ENCODE data around the gene NLN.

The NLN gene

GRCh38 chr5:65702036-65702435 is 20.0 kb upstream of the NLN start:
- Histone ChIP-seq H3K4me3 (ENCODE audit: low read depth, low read length) (no peak overlapping the region), H3K4me1 (no peaks in the 10 kb centered on the region), H3K9ac (no peak overlapping the region), H3K27me3 (ENCODE audit: control insufficient read depth, insufficient read depth, low read length) (no peaks in the 10 kb centered on the region), H3K79me2 (no peaks in the 10 kb centered on the region), H3K9me3 (ENCODE audit: control insufficient read depth, low read length) (no peaks in the 10 kb centered on the region), H2AFZ (no peak overlapping the region), H3K36me3 (ENCODE audit: control insufficient read depth, insufficient read depth, low read length) (no peaks in the 10 kb centered on the region), H3K4me2 (ENCODE audit: low read length) (no peak overlapping the region), H3K27ac (no peak overlapping the region)
- no peak for TF ChIP-seq CTCF (IDR thresholded peaks at IDR 0.05)

GRCh38 chr5:65704621-65705239 is 17.3 kb upstream of the NLN start:
- no peaks in the 10 kb centered on the region for H3K27me3 ChIP-seq (ENCODE audit: control insufficient read depth, insufficient read depth, low read length)
- H3K27ac ChIP-seq: no peak overlapping the region
- no peak overlapping the region for H3K4me3 ChIP-seq (ENCODE audit: low read depth, low read length)
- no peak for TF ChIP-seq CTCF (IDR thresholded peaks at IDR 0.05)
- H3K36me3 ChIP-seq (ENCODE audit: control insufficient read depth, insufficient read depth, low read length): no peaks in the 10 kb centered on the region
- no peaks in the 10 kb centered on the region for H3K4me1 ChIP-seq
- H3K9ac ChIP-seq: no peak overlapping the region
- H3K4me2 ChIP-seq (ENCODE audit: low read length): no peak overlapping the region
- H3K9me3 ChIP-seq (ENCODE audit: control insufficient read depth, low read length): no peaks in the 10 kb centered on the region
- no peaks in the 10 kb centered on the region for H3K79me2 ChIP-seq
- H2AFZ ChIP-seq: no peak overlapping the region

- no peak for TF ChIP-seq CTCF (IDR thresholded peaks at IDR 0.05)
- Histone ChIP-seq H3K4me3 (ENCODE audit: low read depth, low read length) (no peak overlapping the region), H3K27me3 (ENCODE audit: control insufficient read depth, insufficient read depth, low read length) (no peaks in the 10 kb centered on the region), H3K27ac (no peak overlapping the region), H3K9me3 (ENCODE audit: control insufficient read depth, low read length) (no peaks in the 10 kb centered on the region), H2AFZ (no peak overlapping the region), H3K4me1 (no peaks in the 10 kb centered on the region), H3K4me2 (ENCODE audit: low read length) (no peak overlapping the region), H3K36me3 (ENCODE audit: control insufficient read depth, insufficient read depth, low read length) (no peaks in the 10 kb centered on the region), H3K79me2 (no peaks in the 10 kb centered on the region), H3K9ac (no peak overlapping the region)
These were observed 14.3 kb upstream of the NLN start for GRCh38 chr5:65707663-65708062.

- Histone ChIP-seq H3K27ac (no peak overlapping the region), H3K36me3 (ENCODE audit: control insufficient read depth, insufficient read depth, low read length) (no peaks in the 10 kb centered on the region), H3K9me3 (ENCODE audit: control insufficient read depth, low read length) (no peaks in the 10 kb centered on the region), H3K9ac (no peak overlapping the region), H3K4me1 (no peaks in the 10 kb centered on the region), H3K4me2 (ENCODE audit: low read length) (no peak overlapping the region), H3K79me2 (no peaks in the 10 kb centered on the region), H3K4me3 (ENCODE audit: low read depth, low read length) (no peak overlapping the region), H2AFZ (no peak overlapping the region), H3K27me3 (ENCODE audit: control insufficient read depth, insufficient read depth, low read length) (no peaks in the 10 kb centered on the region)
- TF ChIP-seq CTCF (IDR thresholded peaks at IDR 0.05): no peak
These were observed 13.9 kb upstream of the NLN start for GRCh38 chr5:65708145-65708544.

- Histone ChIP-seq H3K36me3 (ENCODE audit: control insufficient read depth, insufficient read depth, low read length) (no peaks in the 10 kb centered on the region), H3K4me3 (ENCODE audit: low read depth, low read length) (no peak overlapping the region), H2AFZ (no peak overlapping the region), H3K9me3 (ENCODE audit: control insufficient read depth, low read length) (no peaks in the 10 kb centered on the region), H3K4me1 (no peaks in the 10 kb centered on the region), H3K4me2 (ENCODE audit: low read length) (no peak overlapping the region), H3K9ac (no peak overlapping the region), H3K27me3 (ENCODE audit: control insufficient read depth, insufficient read depth, low read length) (no peaks in the 10 kb centered on the region), H3K79me2 (no peaks in the 10 kb centered on the region), H3K27ac (no peak overlapping the region)
- no peak for TF ChIP-seq CTCF (IDR thresholded peaks at IDR 0.05)
These were observed 3.3 kb upstream of the NLN start for GRCh38 chr5:65718576-65719310.
